Activated T-helper 9 cell treated with anti-CD3 and anti-CD28 coated beads, Interleukin-2, amount 50 U/mL, for 16 hours (primary cell): ENCODE data around the gene NPFFR2.
"Not testable (repeated sequence)": the region's sequence is repeated elsewhere in the genome, so short reads cannot be mapped to it uniquely, and the experiment has no call there.

Experiments
- DNase-seq: peaks from one replicate; pipeline ENCODE4 v3.0.0-alpha.2; 2020; ENCODE audit warnings: low read depth

NPFFR2 gene

DNA sequence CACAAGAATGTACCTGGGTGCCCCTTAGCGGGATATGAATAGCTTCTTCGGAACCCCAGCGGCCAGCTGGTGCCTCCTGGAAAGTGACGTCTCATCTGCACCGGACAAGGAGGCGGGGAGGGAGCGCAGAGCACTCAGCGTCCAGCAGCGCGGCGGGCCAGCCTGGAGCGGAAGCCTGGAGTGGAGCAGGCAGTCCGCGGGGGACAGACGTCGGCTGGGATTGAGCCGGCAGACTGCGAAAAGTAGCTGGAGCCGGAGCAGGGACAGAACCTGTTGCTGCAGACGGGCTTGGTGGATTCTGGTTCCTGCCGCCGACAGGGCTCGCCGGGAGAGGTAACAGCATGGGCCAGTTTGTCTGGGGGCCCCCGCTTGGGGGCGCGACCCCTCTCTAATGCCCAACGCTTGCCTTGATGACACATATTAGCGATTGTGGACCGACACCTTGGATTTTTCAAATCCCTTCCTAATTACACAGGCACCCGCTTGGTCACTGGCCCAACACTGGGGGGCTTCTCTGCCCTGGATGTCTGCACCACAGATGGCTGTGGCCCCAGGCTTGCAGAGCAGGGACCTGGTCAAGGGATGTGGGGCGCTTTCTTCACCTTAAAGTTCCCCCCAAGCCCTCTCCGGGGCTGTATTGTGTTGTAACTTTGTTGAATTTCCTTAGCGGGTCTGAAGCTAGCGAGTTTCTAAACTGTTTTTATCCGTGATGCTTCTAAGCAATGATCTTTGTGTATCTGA lies at the start of gene NPFFR2:
NPFFR2 (plus strand) TSS at position 133 of the 741 bp plus-strand sequence. CDS start 96,592 bp downstream, outside the sequence.
- no peak for DNase-seq

- DNase-seq, result no peak
Observed at GRCh38 chr4:71992571-71993312, 39.1 kb upstream of the NPFFR2 start.

- no peak for DNase-seq
Observed at GRCh38 chr4:71994559-71994958, 37.2 kb upstream of the NPFFR2 start.

GRCh38 chr4:71995297-71995696 lies 36.5 kb upstream of the NPFFR2 start:
- no peak for DNase-seq

DNA sequence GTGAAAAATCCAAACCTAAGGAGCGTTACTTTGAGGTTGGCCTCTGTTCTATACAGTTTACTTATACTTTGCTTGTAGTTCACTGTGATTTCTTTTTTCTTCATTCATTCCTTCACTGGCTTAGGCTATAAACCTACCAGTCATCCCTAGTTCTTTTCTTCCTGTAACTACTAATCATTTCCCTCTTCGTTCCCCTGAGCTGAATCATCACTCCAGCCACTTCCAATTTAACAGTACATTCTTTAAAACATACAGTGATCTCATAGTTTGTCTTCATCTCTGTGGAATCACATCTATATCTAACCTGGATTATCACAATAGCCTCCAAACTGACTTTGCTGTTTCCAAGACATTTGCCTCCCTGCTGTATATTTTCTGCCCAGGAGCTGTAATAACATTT lies 25.2 kb upstream of the NPFFR2 start:
- no peak for DNase-seq

DNA sequence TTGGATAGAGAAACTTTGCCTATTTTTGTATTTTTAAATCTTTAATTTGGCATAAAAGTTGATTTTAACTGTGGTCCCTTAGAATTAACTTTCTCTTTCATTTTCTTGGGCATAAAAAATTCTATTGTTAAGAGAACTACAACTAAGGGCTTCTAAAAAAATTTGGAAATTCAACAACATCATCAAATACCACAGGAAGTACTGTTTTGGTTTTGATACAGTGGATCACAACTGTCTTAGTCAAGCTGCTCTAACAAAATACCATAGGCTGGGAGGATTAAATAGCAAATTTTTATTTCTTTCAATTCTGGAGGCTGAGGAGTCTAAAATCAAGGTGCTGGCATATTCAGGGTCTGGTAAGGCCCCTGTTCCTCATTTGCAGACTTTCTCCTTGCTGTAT lies 19.9 kb upstream of the NPFFR2 start:
- DNase-seq, result no peak

- no peak for DNase-seq
Observed at GRCh38 chr4:72016011-72016410, 15.8 kb upstream of the NPFFR2 start.

GRCh38 chr4:72019688-72020087 lies 12.1 kb upstream of the NPFFR2 start:
- no peak for DNase-seq

DNA sequence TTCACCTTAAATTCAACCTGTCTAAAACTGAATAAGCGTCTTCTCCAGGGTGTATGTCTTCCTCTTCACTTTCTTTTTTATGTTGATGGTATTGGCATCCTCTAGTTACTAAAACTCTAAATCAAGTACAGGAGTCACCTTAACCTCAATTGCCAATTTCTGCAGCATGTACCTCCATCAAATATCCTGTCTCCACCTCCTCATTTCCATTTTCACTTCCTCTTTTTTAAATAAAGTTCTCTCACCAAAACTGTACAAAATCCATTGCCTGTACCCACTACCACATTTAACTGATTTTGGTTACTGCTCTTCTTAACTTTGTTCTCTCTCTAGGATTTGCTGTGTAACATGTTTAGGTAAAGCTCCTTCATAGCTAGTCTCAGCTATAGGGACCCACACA lies 9.2 kb upstream of the NPFFR2 start:
- DNase-seq, result no peak

GRCh38 chr4:72055566-72055965 lies 23.8 kb downstream of the NPFFR2 start:
- DNase-seq, result no peak

- no peak for DNase-seq
Observed at GRCh38 chr4:72063726-72064125, 31.9 kb downstream of the NPFFR2 start.

DNA sequence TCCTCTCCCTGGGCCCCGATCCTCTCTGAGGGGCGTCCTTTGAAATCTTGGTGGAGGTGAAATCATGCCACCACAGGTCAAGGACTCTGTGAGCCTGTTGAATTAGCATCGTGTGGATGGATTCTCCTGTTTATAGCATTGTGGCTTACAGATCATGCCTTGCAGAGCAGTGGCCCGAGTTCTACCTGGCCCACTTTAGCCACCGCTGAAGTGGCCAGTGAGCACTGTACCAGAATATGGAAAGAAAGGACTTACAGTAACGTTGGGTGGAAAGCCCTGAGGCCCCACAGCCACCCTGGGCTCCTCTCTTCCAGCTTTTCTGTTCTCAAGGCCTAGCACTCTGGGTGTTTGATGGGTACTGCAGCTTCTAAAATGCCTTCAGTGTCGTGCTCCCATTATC lies 35.3 kb downstream of the NPFFR2 start:
- no peak for DNase-seq

GRCh38 chr4:72073816-72074215 lies 42.0 kb downstream of the NPFFR2 start:
- no peak for DNase-seq

DNA sequence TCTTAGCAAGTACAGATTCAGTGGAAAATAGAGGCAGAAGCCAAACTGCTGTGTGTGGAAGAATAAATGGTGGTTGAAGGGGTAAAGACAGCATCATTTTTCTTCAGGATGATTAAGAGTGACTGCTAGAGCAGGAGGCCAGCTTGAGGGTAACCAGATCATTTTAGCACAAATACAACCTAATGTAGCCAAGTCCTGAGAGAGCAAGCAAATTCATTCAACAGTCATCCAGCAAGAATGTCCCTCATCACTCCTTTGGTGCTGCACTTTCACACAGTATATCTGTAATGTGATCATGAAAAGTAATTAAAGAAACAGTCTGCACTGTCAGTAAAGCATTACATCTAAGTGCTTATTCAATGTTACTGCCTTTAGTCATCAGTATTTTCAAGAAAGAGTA lies 44.8 kb downstream of the NPFFR2 start:
- DNase-seq, result no peak

- DNase-seq, result no peak
Observed at GRCh38 chr4:72077346-72077745, 45.5 kb downstream of the NPFFR2 start.

GRCh38 chr4:72084587-72085011 lies 52.8 kb downstream of the NPFFR2 start:
- no peak for DNase-seq

DNA sequence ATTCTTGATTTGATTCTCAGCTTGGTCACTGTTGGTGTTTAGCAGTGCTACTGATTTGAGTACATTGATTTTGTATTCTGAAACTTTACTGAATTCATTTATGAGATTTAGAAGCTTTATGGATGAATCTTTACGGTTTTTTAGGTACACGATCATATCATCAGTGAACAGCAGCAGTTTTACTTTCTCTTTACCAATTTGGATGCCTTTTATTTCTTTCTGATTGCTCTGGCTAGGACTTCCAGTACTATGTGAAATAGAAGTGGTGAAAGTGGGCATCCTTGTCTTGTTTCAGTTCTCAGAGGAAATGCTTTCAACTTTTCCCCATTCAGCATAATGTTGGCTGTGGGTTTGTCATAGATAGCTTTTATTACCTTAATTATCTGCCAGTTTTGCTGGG lies 58.8 kb downstream of the NPFFR2 start:
- DNase-seq, result not testable (repeated sequence)

- DNase-seq, result no peak
Observed at GRCh38 chr4:72094059-72094797, 62.4 kb downstream of the NPFFR2 start.

- DNase-seq, result no peak
Observed at GRCh38 chr4:72107456-72107855, 75.7 kb downstream of the NPFFR2 start.

GRCh38 chr4:72109364-72109763 lies 77.6 kb downstream of the NPFFR2 start:
- DNase-seq, result no peak

DNA sequence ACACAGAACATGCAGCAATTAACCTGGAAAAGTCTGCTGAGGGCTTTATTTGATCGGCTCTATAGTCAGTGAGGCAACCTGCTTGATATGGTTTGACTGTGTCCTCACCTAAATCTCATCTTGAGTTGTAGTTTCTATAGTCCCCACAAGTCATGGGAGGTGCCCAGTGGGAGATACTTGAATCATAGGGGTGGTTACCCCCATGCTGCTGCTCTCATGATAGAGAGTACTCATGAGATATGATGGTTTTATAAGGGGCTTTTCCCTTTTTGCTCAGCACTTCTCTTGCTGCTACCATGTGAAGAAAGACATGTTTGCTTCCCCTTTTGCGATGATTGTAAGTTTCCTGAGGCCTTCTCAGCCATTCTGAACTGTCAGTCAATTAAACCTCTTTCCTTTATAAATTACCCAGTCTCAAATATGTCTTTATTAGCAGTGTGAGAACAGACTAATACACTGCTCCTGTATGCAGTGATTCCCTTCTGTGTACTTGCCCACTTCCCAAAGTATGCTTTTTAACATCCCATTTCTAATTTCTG lies 78.2 kb downstream of the NPFFR2 start:
- no peak for DNase-seq

DNA sequence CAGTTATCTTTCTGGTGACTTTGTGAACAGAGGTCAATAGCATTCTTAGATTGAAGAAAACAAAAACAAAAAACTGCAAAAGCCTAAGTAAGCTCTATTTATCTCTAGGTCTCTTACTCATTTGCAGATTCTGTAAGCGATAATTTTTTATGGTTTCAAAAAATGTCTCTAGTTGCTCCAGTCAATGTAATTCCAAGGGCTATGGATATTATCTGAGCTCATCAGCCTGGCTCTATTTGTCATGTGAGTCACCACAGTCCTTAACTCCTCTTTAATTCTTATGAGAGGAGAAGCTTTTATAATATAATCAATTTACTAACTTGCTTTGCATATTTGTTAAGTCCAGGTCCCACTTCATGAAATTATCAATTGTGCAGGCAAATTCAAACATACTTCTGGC lies 79.1 kb downstream of the NPFFR2 start:
- DNase-seq, result no peak

- no peak for DNase-seq
Observed at GRCh38 chr4:72111863-72112262, 80.1 kb downstream of the NPFFR2 start.
